HG03442 (cell line): Measurements from ENCODE around the gene ZNF221.
"Not testable (repeated sequence)": the region's sequence is repeated elsewhere in the genome, so short reads cannot be mapped to it uniquely, and the experiment has no call there.

Experiments
- ATAC-seq: cut with Tn5 transposase; IDR thresholded peaks from one replicate; pipeline ENCODE4 v1.9.1; 2021; ENCODE audit warnings: mild to moderate bottlenecking, moderate library complexity; ENCODE audit not compliant: unreplicated experiment

Gene ZNF221

DNA sequence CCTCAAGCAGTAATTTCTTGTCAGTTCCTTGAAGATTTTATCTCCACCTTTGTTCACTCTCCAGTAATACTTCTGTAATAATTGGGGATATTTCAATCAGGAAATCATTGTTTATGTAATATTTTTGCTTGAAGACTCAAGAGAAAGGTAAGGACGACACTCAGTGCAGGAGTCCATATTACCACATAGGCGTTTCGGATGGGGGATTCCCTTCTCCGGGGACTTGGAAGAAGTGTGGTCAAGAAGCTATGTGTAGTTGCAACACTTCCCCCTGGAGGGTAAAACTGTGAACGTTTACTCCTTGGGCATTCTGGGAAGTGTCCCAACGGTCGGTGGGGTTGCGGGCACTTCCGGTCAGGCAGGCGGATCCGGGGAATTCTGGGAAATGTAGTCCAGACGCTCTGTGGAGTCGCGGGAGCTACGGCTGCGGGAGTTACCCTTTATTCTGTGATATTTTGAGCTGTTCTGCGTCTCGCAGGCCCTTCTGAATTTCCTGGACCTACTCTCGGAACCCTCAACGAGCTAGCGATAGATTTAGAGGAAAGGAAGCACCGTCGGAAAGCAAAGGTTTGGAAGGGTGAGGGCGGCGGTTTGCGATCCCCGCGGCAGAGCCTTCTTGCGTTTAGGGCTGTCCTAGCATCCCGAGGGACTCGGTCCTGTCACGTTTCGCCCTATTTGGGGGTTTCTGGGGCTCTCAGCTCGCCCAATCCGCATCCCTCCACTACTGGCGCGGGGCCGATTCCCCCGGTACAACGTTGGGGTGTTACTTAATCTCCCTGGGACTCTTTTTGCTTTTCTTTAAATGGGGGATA lies at the start of gene ZNF221:
ZNF221 (plus strand) TSS at position 395 of the 812 bp plus-strand sequence. CDS start 11,499 bp downstream, outside the sequence.
- ATAC-seq: peak; percentile 87

DNA sequence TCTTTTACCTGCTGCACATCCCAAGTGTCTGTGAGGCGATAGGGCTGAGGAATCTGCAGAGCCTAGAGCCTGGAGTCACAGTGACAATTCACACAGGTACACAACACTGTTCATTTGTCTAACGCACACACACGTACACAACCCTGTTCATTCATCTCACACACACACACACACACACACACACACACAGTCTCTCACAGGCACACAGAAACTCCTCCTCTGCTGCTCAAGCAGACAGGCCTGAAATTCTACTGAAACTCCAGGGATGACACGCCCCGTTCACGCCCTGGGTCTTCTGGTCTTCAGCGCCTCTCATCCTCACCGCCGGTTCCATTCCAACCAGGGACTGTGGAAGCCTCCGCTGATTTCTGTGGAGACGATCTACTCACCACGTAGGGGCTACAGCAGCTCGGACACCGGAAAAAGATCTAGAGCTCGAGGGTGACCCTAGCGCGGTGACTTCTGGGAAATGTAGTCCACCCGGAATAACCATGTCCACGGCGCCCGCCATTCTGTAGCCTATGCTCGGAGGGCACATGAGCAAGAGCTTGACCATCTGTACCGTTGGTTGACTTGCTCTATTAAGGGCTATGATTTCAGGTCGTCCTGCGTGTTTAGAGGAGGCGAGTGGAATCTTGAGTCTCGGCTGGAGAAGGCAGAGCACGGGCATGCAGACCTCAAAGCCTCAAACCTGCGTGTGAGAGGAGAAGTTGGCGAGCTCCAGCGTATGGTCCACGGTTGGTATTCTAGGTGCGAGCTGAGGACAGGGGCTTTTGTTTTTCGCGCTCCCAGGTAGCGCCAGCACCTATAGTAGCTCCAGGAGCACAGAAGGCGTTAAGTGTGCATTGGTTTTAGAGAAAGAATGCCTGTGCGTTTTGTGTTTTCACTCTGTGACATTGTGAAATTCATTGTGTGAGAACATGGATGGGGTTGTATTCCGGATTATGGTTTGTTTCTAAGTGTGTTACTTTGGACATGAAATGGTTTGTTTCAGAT lies 49.3 kb upstream of the ZNF221 start:
- peak; percentile 75 for ATAC-seq

DNA sequence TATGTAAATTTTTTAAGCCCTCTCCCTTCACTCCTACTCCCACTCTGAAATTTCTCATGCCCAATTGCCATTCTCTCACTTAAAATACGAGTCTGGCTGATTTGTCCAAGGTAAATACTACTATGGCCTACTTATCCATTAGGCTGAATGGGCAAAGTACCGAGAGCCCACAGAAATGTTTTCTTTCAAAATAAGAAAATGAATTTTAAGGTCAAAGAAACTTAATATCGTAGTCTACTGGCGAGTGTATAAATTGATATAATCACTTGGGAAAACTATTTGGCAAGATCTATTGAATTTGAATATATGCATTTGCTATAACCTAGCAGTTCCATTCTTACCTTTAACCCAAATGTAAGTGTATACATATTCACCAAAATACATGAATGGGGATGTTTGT lies 48.6 kb upstream of the ZNF221 start:
- ATAC-seq: no peak

DNA sequence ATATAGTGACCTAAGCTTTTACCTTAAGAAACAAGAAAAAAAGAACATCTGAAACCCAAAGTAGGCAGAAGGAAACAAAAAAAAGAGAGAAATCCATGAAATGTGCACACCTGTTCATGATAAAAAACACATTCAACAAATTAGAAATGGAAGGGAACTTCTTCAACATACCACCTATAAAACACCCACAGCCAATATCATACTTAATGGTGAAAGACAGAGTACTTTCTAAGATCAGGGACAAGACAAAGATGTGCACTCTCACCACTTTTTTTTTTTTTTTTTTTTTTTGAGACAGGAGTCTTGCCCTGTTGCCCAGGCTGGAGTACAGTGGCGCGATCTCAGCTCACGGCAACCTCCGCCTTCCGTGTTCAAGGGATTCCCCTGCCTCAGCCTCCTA lies 45.1 kb upstream of the ZNF221 start:
- ATAC-seq: no peak

DNA sequence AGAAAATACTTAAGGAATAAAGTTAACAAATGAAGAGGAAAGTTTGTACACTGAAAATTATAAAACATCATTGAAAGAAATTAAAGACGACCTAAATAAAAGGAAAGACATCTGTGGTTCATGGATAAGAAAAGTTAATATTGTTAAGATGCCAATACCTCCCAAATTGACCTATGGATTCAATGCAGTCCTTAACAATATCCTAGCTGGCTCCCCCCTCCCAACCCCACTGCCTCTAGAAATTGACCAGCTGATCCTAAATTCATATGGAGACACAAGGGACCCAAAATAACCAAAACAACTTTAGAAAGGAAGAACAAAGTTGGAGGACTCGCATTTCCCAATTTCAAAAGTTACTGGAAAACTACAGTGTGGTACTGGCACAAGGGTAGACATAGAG lies 44.3 kb upstream of the ZNF221 start:
- ATAC-seq: no peak

DNA sequence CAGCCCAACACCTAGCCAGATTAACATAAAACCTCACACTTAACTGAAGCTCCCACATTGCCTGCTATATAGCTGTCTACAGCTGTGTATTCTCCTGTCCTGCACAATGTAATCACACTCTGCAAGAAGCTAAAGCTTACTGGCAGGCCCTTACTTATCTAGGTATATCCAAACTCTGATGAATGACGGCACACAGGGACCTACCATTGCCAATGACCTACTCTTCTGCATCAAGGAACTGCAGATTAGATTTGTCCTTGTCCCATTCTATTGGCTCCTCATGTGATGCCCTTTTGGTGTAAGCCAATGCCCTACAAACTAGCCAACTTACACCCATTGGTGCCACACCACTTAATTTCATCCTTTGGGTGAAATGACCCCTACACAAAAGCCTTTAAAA lies 42.4 kb upstream of the ZNF221 start:
- no peak for ATAC-seq

DNA sequence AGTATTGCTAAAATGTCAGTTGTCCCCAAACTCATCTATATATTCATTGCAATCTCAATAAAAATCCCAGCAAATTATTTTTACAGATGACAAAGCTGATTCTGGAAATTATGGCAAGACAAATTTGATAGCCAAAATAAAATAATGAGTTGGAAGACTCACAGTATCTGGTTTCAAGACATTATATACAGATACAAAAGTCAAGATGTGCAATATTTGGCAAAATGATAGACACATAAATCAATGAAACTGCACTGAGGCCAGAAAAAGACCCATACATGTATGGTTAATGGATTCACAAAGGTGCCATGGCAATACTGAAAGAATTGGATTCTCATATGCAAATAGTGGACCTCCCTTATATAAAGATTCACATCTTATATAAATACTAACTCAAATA lies 40.1 kb upstream of the ZNF221 start:
- no peak for ATAC-seq

DNA sequence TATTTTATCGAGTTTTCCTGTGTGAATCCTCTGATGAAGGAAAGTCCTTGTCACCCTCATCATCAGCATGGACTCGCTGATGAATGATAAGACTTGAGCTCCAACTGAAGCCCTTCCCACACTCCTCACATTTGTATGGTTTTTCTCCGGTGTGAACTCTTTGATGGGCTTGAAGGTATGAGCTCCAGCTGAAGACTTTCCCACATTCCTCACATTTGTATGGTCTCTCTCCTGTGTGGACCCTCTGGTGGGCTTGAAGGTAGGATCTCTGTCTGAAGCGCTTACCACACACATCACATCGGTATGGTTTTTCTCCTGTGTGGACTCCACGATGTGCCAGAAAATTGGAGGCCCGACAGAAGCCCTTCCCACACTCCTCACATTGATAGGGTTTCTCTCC lies 37.6 kb upstream of the ZNF221 start:
- no peak for ATAC-seq

DNA sequence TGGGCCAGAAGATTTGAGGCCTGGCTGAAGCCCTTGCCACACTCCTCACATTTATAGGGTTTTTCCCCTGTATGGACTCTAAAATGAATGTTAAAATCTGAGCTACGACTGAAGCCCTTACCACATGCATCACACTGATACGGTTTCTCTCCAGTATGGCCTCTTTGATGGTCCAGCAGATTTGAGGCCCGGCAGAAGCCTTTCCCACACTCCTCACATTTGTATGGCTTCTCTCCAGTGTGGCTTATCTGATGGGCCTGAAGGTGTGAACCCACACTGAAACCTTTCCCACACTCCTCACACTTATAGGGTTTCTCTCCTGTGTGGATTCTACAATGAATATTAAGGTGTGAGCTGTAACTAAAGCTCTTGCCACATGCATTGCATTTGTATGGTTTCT lies 37.0 kb upstream of the ZNF221 start:
- no peak for ATAC-seq

DNA sequence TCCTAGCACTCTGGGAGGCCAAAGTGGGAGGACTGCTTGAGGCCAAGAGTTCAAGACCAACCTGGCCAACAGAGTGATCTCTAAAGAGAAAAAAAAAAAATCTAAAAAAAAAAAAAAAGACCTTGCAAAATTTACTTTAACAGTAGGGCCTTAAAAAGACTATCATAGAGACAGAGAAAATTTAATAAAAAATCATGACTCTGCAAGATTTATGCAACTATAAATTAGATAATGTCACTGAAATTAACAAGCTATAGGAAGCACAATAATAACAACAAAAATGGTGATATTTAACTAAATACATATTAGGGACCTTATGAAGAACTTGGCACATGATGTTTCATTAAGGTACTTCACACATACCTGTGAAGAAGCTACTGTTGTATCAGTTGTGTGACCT lies 27.2 kb upstream of the ZNF221 start:
- ATAC-seq: no peak

DNA sequence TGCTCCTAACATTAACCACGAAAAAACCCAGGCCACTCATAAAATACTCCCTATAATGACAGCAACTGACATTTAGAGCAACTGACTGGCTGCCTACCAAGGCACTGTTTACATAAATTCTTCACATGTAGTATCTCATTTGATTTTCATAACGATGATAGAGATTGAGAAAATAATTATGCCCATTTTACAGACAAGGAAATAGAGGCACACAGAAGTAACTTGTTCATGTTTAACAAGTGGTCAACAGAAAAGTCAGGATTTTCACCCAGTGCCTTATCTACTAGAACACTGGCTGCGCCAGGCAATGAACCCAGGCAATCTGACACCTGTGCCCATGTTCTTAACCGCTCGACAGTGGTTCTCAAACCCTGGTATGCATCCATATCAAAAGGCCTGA lies 22.2 kb upstream of the ZNF221 start:
- no peak for ATAC-seq

DNA sequence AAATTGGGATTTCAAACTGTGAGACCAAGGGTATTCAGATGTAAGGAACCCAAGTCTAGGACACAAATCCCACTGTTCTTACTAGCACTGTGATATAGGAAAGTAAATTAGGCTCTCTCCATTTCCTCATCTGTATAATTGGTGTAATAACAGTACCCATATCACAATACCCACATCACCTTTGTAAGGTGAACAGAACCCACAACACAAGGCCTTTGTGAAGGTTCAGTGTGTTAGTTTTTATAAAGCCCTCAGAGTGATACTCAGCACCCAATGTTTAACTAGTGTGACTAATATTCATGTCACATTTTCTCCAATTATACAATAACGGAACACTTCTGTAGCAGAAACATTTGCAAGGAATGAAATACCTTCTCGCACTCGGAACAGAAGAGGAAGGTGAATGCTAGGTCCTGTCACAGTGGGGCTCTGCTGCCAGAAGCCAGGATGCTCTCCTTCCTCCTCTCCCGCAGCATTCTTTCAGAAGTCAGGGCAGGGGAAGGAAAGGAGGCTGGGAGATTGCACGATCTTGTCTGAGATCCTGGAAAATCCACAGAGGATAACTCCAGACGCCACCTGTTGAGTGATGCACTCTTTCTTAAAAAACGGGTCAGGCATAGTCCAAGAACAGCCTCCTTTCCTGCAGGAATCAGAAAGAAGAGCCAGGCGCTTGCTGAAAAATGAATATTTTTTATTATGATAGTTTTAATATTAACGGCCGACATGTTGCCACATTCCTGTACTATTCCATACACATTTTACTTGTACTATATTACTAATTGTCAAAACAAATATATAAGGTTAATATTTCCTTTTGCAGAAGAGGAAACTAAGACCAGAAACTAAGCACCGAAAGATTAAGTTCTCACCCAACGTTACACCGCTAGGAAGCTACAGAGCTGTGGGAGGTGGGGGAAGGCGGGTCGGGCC lies 16.7 kb upstream of the ZNF221 start:
- no peak for ATAC-seq

DNA sequence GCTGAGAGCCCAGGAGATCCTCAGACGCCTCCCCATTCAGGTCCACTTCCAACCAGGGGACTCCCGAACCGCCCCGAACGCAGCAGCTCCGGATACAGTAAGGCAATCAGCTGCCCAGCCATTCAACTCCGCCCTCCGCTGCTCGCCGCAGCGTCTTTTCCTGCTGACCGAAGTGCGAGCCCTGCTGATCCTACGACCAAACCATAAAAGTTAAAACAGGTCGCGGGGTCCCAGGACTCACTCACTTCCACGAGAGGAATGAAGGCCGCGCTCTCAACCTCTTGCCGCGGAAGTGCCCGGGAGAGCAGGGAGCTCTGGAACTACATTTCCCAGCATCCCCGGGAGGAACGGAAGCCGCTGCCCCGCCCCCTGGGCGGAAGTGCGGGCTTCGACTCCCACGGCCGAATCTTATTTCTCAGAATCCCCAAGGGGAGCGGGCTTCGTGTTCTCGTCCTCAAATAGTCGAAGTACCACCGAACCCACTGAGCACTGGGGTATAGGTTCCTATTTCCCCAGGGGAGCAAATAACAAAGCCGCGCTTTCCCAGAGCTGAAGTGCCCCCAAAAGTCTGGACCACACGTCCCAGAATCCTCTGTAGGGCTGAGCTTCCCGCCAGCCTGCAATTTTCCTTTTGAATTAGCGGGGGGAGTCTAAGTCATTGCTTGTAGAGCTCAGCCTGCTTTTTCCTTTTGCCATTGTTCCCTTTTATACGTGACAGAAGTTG lies 15.9 kb upstream of the ZNF221 start, which contains the start of gene ZNF45:
ZNF45 (minus strand) TSS at position 298 of the 724 bp plus-strand sequence. CDS start 13,097 bp downstream, outside the sequence.
- ATAC-seq: peak; percentile 86

DNA sequence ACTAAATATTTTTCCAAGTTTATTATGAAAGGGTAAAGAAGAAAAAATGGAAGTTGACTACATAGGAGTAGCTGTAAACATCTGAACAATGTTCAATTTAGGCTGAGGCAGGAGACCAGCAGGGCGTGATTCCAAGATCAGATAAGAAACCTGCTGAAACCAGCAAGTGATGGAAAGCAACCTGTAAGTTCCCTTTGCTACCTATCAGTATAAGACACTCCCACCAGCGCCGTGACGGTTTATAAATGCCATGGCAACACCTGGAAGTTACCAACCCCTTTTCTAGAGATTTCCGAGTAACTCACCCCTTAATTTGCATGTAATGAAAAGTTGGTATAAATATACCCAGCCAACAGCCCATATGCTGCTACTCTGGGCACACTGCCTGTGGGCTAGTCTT lies 14.8 kb upstream of the ZNF221 start:
- no peak for ATAC-seq

DNA sequence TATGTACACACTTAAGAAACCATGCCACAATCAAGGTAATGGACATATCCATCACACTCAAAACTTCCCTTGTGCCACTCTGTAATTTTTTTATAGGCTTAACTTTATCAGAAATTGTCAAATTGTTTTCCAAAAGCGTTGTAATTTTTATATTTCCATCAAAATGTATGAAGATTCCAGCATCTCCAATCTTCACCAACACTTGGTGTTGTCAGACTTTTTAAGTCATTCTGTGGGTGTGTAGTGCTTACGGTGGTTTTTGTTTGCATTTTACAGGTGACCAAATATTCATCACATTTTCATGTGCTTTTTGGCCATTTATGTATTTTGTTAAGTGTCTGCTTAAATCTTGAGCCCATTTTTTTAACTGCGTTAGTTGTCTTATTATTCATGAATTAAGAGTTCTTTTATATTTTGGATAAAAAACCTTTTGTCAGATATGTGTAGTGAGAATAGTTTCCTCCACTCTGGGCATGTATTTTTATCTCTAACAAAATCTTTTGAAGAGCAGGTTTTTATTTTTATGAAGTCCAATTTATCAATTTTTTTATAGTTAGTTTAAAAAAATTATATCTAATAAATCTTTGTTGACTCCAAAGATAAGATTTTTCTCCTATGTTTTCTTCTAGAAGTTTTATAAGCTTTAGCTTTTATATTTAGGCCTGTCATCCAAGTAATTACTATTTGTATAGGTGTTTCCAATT lies 11.3 kb upstream of the ZNF221 start:
- no peak for ATAC-seq

DNA sequence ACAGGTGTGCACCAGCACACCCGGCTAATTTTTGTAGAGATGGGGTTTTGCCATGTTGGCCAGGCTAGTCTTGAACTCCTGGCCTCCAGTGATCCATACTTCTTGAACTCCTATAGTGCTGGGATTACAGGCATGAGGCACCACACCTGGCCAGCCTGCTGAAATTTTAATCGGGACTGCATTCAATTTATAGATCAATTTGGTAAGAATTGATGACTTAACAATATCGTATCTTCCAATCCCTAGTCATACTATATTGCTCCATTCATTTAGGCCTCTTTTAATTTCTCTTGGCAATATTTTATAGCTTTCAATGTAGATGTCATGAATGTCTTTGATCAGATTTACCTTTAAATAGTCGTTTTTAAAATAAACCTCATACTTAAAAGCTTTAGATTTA lies 10.3 kb upstream of the ZNF221 start:
- no peak for ATAC-seq

DNA sequence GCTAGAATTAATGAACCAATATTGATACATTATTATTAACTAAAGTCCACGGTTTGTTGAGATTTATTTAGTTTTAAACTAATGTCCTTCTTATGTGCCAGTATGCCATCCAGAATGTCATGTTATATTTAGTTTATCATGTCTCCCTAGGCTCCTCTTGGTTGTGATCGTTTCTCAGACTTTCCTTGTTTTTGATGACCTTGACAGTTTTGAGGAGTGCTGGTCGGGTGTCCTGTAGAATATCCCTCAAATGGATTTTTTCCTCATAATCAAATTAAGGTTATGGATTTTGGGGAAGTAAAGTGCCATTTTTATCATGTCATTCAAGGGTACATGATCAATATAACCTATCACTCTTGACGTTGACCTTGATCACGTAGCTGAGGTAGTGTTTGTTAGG lies 9.8 kb upstream of the ZNF221 start:
- ATAC-seq: no peak

DNA sequence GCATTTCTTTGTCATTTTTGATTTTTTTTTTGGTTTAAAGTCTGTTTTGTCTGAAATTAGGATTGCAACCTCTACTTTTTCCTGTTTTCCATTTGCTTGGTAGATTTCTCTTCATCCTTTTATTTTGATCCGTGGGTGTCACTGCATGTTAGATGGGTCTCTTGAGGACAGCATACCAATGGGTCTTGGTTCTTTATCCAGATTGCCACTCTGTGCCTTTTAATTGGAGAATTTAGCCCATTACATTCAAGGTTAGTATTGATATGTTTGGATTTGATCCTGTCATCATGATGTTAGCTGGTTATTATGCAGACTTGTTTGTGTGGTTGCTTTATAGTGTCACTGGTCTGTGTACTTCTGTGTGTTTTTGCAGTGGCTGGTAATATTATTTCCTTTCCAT lies 3.6 kb upstream of the ZNF221 start:
- not testable (repeated sequence) for ATAC-seq

DNA sequence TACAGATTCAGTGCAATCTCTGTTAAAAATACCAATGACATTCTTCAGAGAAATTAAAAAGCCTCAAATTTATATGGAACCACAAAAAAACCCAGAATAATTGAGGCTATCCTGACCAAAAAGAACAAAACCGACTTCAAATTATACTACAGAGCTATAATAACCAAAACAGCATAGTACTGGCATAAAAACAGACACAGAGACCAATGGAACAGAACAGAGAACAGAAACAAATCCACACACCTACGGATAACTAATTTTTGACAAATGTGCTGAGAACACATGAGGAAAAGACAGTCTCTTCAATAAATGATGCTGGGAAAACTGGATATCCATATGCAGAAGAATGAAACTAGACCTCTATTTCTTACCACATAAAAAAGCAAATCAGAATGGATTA lies 1.2 kb upstream of the ZNF221 start:
- ATAC-seq: not testable (repeated sequence)
